Breast epithelium (tissue), 3 donors: ENCODE data around the gene MEMO1.
"Not testable (repeated sequence)": the region's sequence is repeated elsewhere in the genome, so short reads cannot be mapped to it uniquely, and the experiment has no call there.

Source experiments
- CTCF ChIP-seq, 3 donors: fragments of 450-650 bp; IDR thresholded peaks; one replicate each; pipeline ENCODE4 v1.5.1; 2016 to 2017; ENCODE audit warnings: antibody characterized with exemption in 3 of 3, mild to moderate bottlenecking in 3 of 3, moderate library complexity in 3 of 3
- POLR2A ChIP-seq: fragments of 450-650 bp; IDR thresholded peaks from one replicate; pipeline ENCODE4 v1.6.1; 2016; ENCODE audit warnings: antibody characterized with exemption, mild to moderate bottlenecking, moderate library complexity
- POLR2AphosphoS5 ChIP-seq, 3 donors: sonication (generic); formaldehyde crosslinking; IDR thresholded peaks; one replicate each; pipeline ENCODE4 v1.6.1; 2017; ENCODE audit warnings: antibody characterized with exemption in 3 of 3

- TF ChIP-seq CTCF (IDR thresholded peaks at IDR 0.05); POLR2A; POLR2AphosphoS5 (IDR thresholded peaks at IDR 0.05): not testable (repeated sequence)
Measured at GRCh38 chr2:31900156-31900555, 110.7 kb downstream of the MEMO1 start.
